Kidney (tissue), 2 donors: ENCODE measurements around the gene LHFPL3. TPM values are rescaled to one million over a fixed set of nuclear protein-coding genes. Genes with fewer than 3 reads are reported as not detected.

Experiments used
- polyA plus RNA-seq: library from polyadenylated mRNA; stranded (reverse); fragments of 350-450 nt; fragmentation: Illumina TruSeq; extraction: RNeasy Lipid Tissue Mini Kit (QIAGEN cat#74804); gene quantifications from one replicate; pipeline ENCODE4 v1.2.3, GENCODE V29; 2014; ENCODE audit warnings: low read depth, low replicate concordance; ENCODE audit not compliant: insufficient read depth
- total RNA-seq: library from RNA; stranded (reverse); fragmentation: NEBNext Ultra II Directional; extraction: Animal tissue kit (Norgen Biotek cat#: 25700); gene quantifications from one replicate; pipeline ENCODE4 v1.2.1, GENCODE V29; 2021
- donor health status: DM: yes; HTN: yes; CAD: no.

LHFPL3 gene
- total and polyA plus RNA-seq, 2 donors from 2014 or later, result not detected

Other genes with a start within 250 kb of the LHFPL3 start
- gene ORC5, start 120.6 kb upstream of the LHFPL3 start, total RNA-seq, result 18.4 TPM
- 13.2 TPM for gene ORC5, start 120.6 kb upstream of the LHFPL3 start, polyA plus RNA-seq